ACC112 (cell line): ENCODE measurements around the gene CNGA2.

Experiments used
- H2AFZ ChIP-seq: fragments of 200-600 bp; sonication (generic); one replicate; pipeline ENCODE4 v1.6.0; 2017; ENCODE audit warnings: antibody characterized with exemption, low read length; ENCODE audit not compliant: unreplicated experiment
- H3K27ac ChIP-seq: fragments of 200-600 bp; sonication (generic); 2 replicates; pipeline ENCODE4 v1.5.1; 2014; ENCODE audit warnings: low read depth, mild to moderate bottlenecking, antibody characterized with exemption, low read length, moderate library complexity
- H3K27me3 ChIP-seq: fragments of 200-600 bp; sonication (generic); 2 replicates; pipeline ENCODE4 v1.6.1; 2014; ENCODE audit warnings: mild to moderate bottlenecking, antibody characterized with exemption, low read length, moderate library complexity, mixed read lengths; ENCODE audit not compliant: insufficient read depth
- H3K36me3 ChIP-seq: fragments of 200-600 bp; sonication (generic); 2 replicates; pipeline ENCODE4 v1.6.1; 2016; ENCODE audit warnings: mild to moderate bottlenecking, antibody characterized with exemption, low read length, moderate library complexity, mixed read lengths; ENCODE audit not compliant: insufficient read depth
- H3K4me1 ChIP-seq: fragments of 200-600 bp; sonication (generic); one replicate; pipeline ENCODE4 v1.6.1; 2016; ENCODE audit warnings: low read length, mixed read lengths; ENCODE audit not compliant: insufficient read depth, unreplicated experiment, control insufficient read depth
- H3K4me3 ChIP-seq: fragments of 200-600 bp; sonication (generic); 2 replicates; pipeline ENCODE4 v1.5.1; 2014; ENCODE audit warnings: mild to moderate bottlenecking, low read depth, low read length
- H3K79me2 ChIP-seq: fragments of 200-600 bp; sonication (generic); one replicate; pipeline ENCODE4 v1.6.0; 2016; ENCODE audit warnings: low read length; ENCODE audit not compliant: control insufficient read depth, unreplicated experiment, insufficient read depth

CNGA2 gene

GRCh38 chrX:151711787-151712186 is 22.8 kb upstream of the CNGA2 start:
- Histone ChIP-seq H3K36me3 (no peaks in the 10 kb centered on the region), H2AFZ (no peak overlapping the region), H3K4me3 (no peak overlapping the region), H3K27me3 (no peaks in the 10 kb centered on the region), H3K79me2 (no peaks in the 10 kb centered on the region), H3K27ac (no peak overlapping the region), H3K4me1 (no peaks in the 10 kb centered on the region)

GRCh38 chrX:151712253-151712652 is 22.3 kb upstream of the CNGA2 start:
- Histone ChIP-seq H3K4me1 (no peaks in the 10 kb centered on the region), H3K36me3 (no peaks in the 10 kb centered on the region), H2AFZ (no peak overlapping the region), H3K79me2 (no peaks in the 10 kb centered on the region), H3K27ac (no peak overlapping the region), H3K27me3 (no peaks in the 10 kb centered on the region), H3K4me3 (no peak overlapping the region)

- Histone ChIP-seq H3K27me3 (no peaks in the 10 kb centered on the region), H2AFZ (no peak overlapping the region), H3K36me3 (no peaks in the 10 kb centered on the region), H3K4me3 (no peak overlapping the region), H3K79me2 (no peaks in the 10 kb centered on the region), H3K27ac (no peak overlapping the region), H3K4me1 (no peaks in the 10 kb centered on the region)
Measured at GRCh38 chrX:151713849-151714248, 20.7 kb upstream of the CNGA2 start.

GRCh38 chrX:151714362-151714761 is 20.2 kb upstream of the CNGA2 start:
- H3K27ac ChIP-seq: no peak overlapping the region
- no peaks in the 10 kb centered on the region for H3K79me2 ChIP-seq
- no peaks in the 10 kb centered on the region for H3K4me1 ChIP-seq
- no peaks in the 10 kb centered on the region for H3K36me3 ChIP-seq
- H3K27me3 ChIP-seq: no peaks in the 10 kb centered on the region
- no peak overlapping the region for H3K4me3 ChIP-seq
- H2AFZ ChIP-seq: no peak overlapping the region

GRCh38 chrX:151715752-151716151 is 18.8 kb upstream of the CNGA2 start, which contains the start of gene FATE1:
FATE1 (plus strand) TSS chrX:151716035; CDS start chrX:151716120, 85 bp downstream.
- no peak within 1 kb of the TSS for H3K27ac ChIP-seq
- H3K79me2 ChIP-seq: no peaks in the 10 kb centered on the region
- H3K27me3 ChIP-seq: no peaks in the 10 kb centered on the region
- H3K4me3 ChIP-seq: no peak within 1 kb of the TSS
- no peak within 1 kb of the TSS for H2AFZ ChIP-seq
- no peaks in the 10 kb centered on the region for H3K36me3 ChIP-seq
- H3K4me1 ChIP-seq: no peaks in the 10 kb centered on the region

- Histone ChIP-seq H2AFZ (no peak overlapping the region), H3K4me1 (no peaks in the 10 kb centered on the region), H3K36me3 (no peaks in the 10 kb centered on the region), H3K27ac (no peak overlapping the region), H3K79me2 (no peaks in the 10 kb centered on the region), H3K4me3 (no peak overlapping the region), H3K27me3 (no peaks in the 10 kb centered on the region)
Measured at GRCh38 chrX:151722241-151722846, 12.2 kb upstream of the CNGA2 start.

- no peaks in the 10 kb centered on the region for H3K27me3 ChIP-seq
- no peaks in the 10 kb centered on the region for H3K4me1 ChIP-seq
- H3K36me3 ChIP-seq: no peaks in the 10 kb centered on the region
- no peak overlapping the region for H3K27ac ChIP-seq
- H3K79me2 ChIP-seq: no peaks in the 10 kb centered on the region
- no peak overlapping the region for H3K4me3 ChIP-seq
- no peak overlapping the region for H2AFZ ChIP-seq
Measured at GRCh38 chrX:151723156-151723760, 11.3 kb upstream of the CNGA2 start.

- Histone ChIP-seq H3K36me3 (no peaks in the 10 kb centered on the region), H3K4me3 (no peak overlapping the region), H3K27me3 (no peaks in the 10 kb centered on the region), H3K4me1 (no peaks in the 10 kb centered on the region), H2AFZ (no peak overlapping the region), H3K79me2 (no peaks in the 10 kb centered on the region), H3K27ac (no peak overlapping the region)
Measured at GRCh38 chrX:151724563-151725337, 9.8 kb upstream of the CNGA2 start.

- Histone ChIP-seq H2AFZ (no peak overlapping the region), H3K79me2 (no peaks in the 10 kb centered on the region), H3K4me1 (no peaks in the 10 kb centered on the region), H3K36me3 (no peaks in the 10 kb centered on the region), H3K27ac (no peak overlapping the region), H3K27me3 (no peaks in the 10 kb centered on the region), H3K4me3 (no peak overlapping the region)
Measured at GRCh38 chrX:151725338-151725614, 9.3 kb upstream of the CNGA2 start.

- no peak overlapping the region for H3K27ac ChIP-seq
- H3K27me3 ChIP-seq: no peaks in the 10 kb centered on the region
- no peak overlapping the region for H3K4me3 ChIP-seq
- H2AFZ ChIP-seq: no peak overlapping the region
- H3K79me2 ChIP-seq: no peaks in the 10 kb centered on the region
- H3K4me1 ChIP-seq: no peaks in the 10 kb centered on the region
- no peaks in the 10 kb centered on the region for H3K36me3 ChIP-seq
Measured at GRCh38 chrX:151726751-151727150, 7.8 kb upstream of the CNGA2 start.

GRCh38 chrX:151727346-151727745 is 7.2 kb upstream of the CNGA2 start:
- Histone ChIP-seq H3K27me3 (no peaks in the 10 kb centered on the region), H2AFZ (no peak overlapping the region), H3K4me1 (no peaks in the 10 kb centered on the region), H3K27ac (no peak overlapping the region), H3K36me3 (no peaks in the 10 kb centered on the region), H3K79me2 (no peaks in the 10 kb centered on the region), H3K4me3 (no peak overlapping the region)
